GM19023 (cell line): Measurements from ENCODE around the gene DSCAML1.
"Not testable (repeated sequence)": the region's sequence is repeated elsewhere in the genome, so short reads cannot be mapped to it uniquely, and the experiment has no call there.

Experiments
- ATAC-seq: cut with Tn5 transposase; IDR thresholded peaks from one replicate; pipeline ENCODE4 v1.9.1; 2021; ENCODE audit warnings: mild to moderate bottlenecking, moderate library complexity; ENCODE audit not compliant: unreplicated experiment

The DSCAML1 gene

GRCh38 chr11:117766026-117766425 is 31.0 kb downstream of the DSCAML1 start:
- ATAC-seq = no peak

DNA sequence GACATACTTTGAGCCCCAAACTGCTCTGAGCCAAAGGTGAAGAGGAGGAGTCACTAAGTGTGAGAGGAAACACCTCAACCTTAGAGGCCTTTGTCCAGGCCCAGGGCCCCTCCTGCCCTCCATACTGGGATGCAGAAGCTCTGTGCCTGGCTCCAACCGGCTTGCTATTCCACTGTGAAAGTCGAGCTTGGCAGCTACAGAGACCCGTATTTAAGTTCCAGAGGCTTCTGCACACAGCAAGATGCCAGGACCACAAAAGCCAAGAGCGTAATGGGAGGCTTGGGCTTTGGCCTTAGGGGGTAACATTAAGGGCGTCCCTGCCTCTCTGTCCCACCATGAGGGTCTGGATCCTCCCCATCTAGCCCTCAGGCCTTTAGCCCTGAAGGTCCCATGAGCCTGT is 31.9 kb downstream of the DSCAML1 start:
- no peak for ATAC-seq

- ATAC-seq = not testable (repeated sequence)
Observed at GRCh38 chr11:117763465-117763864, 33.6 kb downstream of the DSCAML1 start.

GRCh38 chr11:117761993-117762392 is 35.0 kb downstream of the DSCAML1 start:
- ATAC-seq = no peak

GRCh38 chr11:117759305-117759704 is 37.7 kb downstream of the DSCAML1 start:
- no peak for ATAC-seq

- no peak for ATAC-seq
Observed at GRCh38 chr11:117754030-117754429, 43.0 kb downstream of the DSCAML1 start.

DNA sequence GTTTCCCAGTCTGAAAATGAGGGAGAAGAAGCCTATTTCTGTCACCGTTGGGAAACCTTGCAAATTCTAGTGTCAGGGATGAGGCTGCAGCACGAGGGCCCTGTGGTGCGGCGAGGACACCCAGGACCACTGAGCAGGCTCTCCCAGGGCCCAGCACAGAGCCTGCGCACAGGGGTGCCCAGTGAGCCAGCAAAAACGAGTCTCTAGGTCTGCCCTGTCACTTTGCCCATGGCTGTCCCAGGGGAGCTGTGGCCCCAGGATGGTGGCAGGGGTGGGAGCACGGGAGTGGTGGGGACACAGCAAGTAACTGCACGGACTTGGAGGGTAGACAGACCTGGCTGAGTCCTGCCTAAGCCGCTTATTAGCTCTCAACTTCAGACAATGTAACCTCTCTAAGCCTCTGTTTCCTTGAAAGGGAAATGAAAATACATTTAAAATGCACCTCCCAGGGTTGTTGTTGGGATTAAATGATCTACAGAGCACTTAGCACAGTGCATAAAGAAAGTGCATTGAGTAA is 44.2 kb downstream of the DSCAML1 start:
- ATAC-seq = no peak

- no peak for ATAC-seq
Observed at GRCh38 chr11:117752071-117752470, 44.9 kb downstream of the DSCAML1 start.

DNA sequence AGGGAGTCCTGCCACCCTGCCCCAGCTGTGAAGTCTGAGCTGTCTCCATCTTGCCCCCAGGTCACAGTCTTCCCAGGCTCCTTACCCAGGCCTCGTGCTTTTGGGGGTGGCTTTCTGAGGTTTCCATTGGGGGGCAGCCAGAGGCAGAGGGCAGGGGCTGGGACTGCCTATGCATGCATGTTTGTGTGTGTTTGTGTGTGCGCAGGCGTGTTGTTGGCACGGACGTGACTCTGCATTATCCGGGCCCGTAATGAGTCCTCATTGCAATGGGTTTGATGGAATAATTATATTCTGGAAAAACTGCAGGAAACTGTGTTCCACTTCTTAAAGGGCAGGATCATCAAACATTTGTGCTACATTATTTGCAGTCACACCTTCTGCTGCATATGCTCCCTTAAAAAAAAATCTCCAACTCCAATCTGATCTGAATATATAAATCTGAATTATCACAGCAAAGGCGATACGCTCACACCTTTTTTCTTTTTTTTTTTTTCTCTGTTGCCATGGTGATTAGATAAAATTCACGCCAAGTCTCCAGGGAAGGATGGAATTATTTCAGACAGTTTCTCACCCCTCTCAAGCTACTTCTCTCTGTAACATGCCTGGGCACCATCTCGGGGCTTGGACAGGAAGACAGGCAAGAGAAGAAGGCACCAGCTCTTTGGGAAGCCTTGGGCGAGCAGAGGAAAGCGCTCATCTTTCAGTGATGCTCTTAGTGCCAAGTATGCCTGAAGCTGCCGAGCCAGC is 45.9 kb downstream of the DSCAML1 start:
- no peak for ATAC-seq

- no peak for ATAC-seq
Observed at GRCh38 chr11:117750357-117750756, 46.7 kb downstream of the DSCAML1 start.

DNA sequence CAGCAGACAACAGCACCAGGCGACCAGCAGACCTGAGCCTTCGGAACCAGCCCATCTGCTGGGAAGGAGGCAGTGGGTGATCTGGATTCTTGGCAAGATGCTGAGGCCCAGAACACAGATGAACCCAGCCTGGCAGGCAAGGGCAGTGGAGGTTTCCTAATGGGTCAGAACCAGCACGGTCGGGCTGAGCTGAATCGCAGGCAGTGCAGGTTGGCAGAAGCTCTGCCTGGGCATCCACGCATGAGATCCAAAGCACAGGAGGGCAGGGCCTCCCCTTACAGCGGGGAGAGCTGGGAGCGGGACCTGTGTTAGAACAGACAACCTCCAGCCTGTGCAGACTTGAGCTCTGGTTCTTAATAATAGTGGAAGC is 47.5 kb downstream of the DSCAML1 start:
- no peak for ATAC-seq

GRCh38 chr11:117748771-117749540 is 48.1 kb downstream of the DSCAML1 start:
- ATAC-seq = no peak

DNA sequence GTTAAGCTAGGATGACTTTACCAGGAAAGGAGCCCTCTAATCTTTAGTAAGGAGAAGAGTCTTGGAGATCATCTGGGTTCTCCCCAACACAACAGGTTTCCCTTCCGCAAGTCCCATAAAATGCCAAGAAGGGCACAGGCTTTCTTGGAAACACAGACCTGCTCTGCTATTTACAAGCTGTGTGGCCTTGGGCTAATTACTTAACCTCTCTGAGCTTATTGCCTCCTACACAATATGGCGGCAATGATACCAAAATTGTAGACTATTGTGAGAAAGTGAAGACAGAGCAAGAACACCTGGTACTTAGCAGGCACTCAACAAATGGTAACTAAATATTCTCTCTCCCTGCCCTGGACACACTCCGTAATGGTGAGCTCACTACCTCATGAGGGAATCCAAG is 49.1 kb downstream of the DSCAML1 start:
- no peak for ATAC-seq

DNA sequence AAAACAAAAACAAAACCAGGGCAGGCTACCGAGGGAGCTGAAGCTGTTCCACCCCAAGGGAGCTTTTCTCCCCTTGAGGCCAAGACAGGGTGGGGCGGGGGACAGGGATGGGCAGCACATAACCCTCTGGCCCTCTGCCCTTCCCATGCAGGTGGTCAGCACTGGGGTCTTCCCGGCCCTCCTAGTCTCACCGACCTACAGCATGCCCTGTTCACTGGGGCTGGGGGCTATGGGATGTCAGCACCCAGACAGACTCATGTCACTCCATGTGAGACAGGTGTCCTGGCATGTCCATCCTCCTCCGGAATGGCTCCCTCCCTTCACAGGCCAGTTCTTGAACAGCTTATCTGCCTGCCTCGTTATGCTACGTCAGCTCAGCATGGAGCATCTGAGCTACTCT is 51.7 kb downstream of the DSCAML1 start:
- ATAC-seq = no peak

GRCh38 chr11:117744471-117745150 is 52.4 kb downstream of the DSCAML1 start:
- no peak for ATAC-seq

DNA sequence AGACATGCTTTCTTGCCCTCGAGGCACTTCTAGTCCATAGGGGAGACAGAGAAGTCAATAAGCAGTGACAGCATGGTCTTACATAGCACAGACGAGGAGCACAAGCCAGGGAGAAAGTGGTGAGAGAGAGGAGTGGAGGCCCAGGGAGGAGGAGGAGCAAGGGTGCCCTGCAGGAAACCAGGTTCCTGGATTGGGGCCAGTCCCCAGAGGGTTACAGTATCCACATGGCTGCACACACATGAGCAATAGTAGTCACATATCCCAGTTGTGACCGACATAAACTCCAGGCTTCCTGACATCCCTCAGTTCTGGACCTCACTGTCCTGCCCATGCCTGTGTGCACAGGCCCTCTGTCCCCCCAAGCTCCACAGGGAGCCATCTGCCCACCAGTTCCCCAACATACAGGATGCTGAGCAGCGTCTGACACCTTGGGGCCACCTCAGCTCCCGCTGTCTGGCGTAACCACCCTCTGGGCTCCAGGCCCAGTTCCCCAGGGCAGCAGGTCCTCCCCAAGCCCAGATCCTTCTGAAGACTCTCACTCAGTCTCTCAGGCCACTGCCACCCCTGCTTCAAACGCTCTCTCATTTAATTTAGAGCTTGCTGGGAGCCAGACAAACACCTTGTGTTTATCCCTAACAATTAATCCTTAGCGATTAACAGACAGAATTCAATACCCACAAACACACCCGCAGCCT is 53.7 kb downstream of the DSCAML1 start:
- no peak for ATAC-seq

- ATAC-seq = no peak
Observed at GRCh38 chr11:117738246-117738957, 58.6 kb downstream of the DSCAML1 start.

DNA sequence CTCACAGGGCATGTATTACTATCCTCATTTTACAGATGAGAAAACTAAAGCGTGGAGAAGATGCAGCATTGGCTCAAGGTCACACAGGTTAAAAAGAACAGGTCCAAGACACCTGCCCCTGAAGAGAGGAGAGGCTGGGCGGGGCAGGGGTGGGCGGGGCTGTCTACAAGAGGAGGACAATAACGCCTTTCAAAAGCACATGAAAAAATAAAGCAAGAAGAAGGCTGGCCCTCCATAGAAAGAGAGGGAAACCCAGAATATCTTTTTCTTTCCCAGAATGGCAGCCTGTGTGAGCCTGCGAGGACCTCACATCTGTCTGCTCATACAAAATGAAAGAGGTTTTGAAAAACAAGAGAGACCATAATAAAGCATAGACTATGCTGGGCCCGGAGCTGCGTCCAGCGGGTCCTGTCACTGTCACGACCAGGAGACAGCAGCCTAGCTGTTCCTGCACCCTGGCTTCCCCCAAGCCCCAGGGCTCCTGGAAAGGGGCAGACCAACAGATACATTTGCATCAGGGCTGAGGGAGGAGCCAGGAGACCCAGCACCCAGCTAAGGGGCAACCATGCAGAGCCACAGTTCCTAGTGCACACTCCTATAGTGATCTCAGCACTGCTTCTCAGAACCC is 61.6 kb downstream of the DSCAML1 start:
- ATAC-seq = no peak

GRCh38 chr11:117734601-117735024 is 62.4 kb downstream of the DSCAML1 start:
- no peak for ATAC-seq

DNA sequence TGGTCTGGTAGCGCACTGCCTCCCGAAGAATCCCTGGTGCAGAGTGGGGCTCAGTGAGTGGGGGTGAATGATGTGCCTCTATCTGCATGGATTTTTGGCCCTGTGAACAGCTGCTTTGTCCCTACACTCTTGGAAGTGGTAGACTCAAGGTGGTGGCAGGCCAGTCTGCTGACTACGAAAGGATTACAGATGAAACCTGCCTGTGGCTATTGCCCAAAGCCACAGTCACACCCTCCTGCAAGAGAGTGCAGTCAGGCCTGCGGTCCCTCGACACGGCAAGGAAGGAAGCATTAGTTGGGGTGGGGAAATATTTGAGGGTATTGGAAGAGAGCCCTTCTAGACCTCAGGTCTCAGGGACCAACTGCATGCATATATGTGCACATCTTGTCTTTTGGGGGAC is 63.7 kb downstream of the DSCAML1 start:
- no peak for ATAC-seq
